HUES6 (cell line): ENCODE results near the gene GANC.

Experiments
- H3K27ac ChIP-seq: 2 replicates; pipeline ENCODE4 v1.7.0; 2013; ENCODE audit warnings: low read depth, mild to moderate bottlenecking, low read length, inconsistent platforms
- H3K27me3 ChIP-seq: 2 replicates; pipeline ENCODE4 v1.6.1; 2013; ENCODE audit warnings: low read length; ENCODE audit not compliant: control insufficient read depth, insufficient read depth
- H3K36me3 ChIP-seq: 2 replicates; pipeline ENCODE4 v1.6.1; 2013; ENCODE audit warnings: low read length; ENCODE audit not compliant: control insufficient read depth, insufficient read depth
- H3K4me1 ChIP-seq: 2 replicates; pipeline ENCODE4 v1.6.1; 2013; ENCODE audit warnings: low read length; ENCODE audit not compliant: control insufficient read depth, insufficient read depth
- H3K4me3 ChIP-seq: 2 replicates; pipeline ENCODE4 v1.5.1; 2013; ENCODE audit warnings: low read depth, low read length
- H3K9ac ChIP-seq: one replicate; pipeline ENCODE4 v1.6.1; 2013; ENCODE audit warnings: mild to moderate bottlenecking, low read length
- H3K9me3 ChIP-seq: 2 replicates; pipeline ENCODE4 v1.6.1; 2013; ENCODE audit warnings: low read depth, low read length; ENCODE audit not compliant: control insufficient read depth, insufficient read depth

Gene GANC

GRCh38 chr15:42375252-42375651, 102.3 kb downstream of the GANC start:
- Histone ChIP-seq H3K9ac (no peak overlapping the region), H3K27ac (no peak overlapping the region), H3K4me1 (no peaks in the 10 kb centered on the region; the same call in 1 of the 2 replicates), H3K4me3 (no peak overlapping the region), H3K9me3 (peaks cover 6% of the 10 kb centered on the region), H3K27me3 (peaks cover 80% of the 10 kb centered on the region), H3K36me3 (no peaks in the 10 kb centered on the region)

- Histone ChIP-seq H3K4me1 (no peaks in the 10 kb centered on the region; the same call in 1 of the 2 replicates), H3K9ac (no peak overlapping the region), H3K36me3 (no peaks in the 10 kb centered on the region), H3K9me3 (peaks cover 6% of the 10 kb centered on the region), H3K27me3 (peaks cover 78% of the 10 kb centered on the region), H3K27ac (no peak overlapping the region), H3K4me3 (no peak overlapping the region)
Observed at GRCh38 chr15:42375941-42376340, 102.9 kb downstream of the GANC start.

DNA sequence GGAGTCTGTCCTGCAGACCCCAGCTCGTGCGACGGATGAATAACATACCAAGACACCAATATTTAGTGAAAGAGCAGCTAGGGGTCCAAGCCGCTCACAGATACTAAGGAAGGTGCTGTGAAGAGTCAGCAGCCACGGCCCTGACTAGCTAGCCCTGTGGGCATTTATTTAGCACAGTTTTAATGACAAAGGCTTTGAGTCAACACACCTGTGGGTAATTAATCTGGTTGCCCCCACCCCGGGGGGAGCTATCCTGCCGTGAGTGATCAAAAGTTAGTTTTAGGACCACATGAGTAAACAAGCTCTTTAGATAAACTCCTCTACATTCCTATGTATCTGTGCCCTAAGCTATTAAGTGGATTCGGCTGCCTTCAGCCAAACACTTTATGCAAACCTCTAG, 105.0 kb downstream of the GANC start:
- no peak overlapping the region for H3K9ac ChIP-seq
- H3K4me3 ChIP-seq, result no peak overlapping the region
- no peaks in the 10 kb centered on the region; the same call in 1 of the 2 replicates for H3K4me1 ChIP-seq
- H3K27me3 ChIP-seq, result peaks cover 94% of the 10 kb centered on the region
- H3K27ac ChIP-seq, result no peak overlapping the region
- no peaks in the 10 kb centered on the region for H3K36me3 ChIP-seq
- H3K9me3 ChIP-seq, result peaks cover 2% of the 10 kb centered on the region; the same call in 1 of the 2 replicates

DNA sequence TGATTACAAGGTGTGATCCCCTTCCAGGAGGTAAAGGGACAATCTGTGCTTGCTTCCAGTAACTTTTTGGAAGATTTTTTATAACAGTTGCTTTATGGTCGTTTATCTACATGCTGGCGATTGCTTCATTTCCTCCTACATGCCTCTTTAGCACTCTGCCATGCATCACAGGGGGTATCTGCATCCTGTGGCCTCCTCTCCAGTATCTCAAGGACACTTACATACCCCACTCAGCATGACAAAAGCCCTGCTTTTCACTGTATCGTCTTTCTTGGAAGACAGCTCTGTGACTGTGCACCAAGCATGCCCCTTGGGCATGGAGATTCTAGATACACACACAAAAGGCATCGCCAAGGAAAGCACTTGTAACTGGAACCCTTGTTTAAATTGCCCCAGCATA, 111.6 kb downstream of the GANC start:
- Histone ChIP-seq H3K36me3 (no peaks in the 10 kb centered on the region), H3K27me3 (peaks cover 46% of the 10 kb centered on the region), H3K9ac (no peak overlapping the region), H3K4me3 (peak overlapping the region; percentile 12; the same call in 1 of the 2 replicates), H3K9me3 (no peaks in the 10 kb centered on the region), H3K27ac (no peak overlapping the region), H3K4me1 (peaks cover 23% of the 10 kb centered on the region)

GRCh38 chr15:42385206-42385979, 112.4 kb downstream of the GANC start:
- H3K27ac ChIP-seq, result no peak overlapping the region
- peak overlapping the region; percentile 6; the same call in 1 of the 2 replicates for H3K4me3 ChIP-seq
- H3K9me3 ChIP-seq, result no peaks in the 10 kb centered on the region
- H3K27me3 ChIP-seq, result peaks cover 38% of the 10 kb centered on the region; the same call in 1 of the 2 replicates
- H3K9ac ChIP-seq, result peak overlapping the region; percentile 5
- H3K4me1 ChIP-seq, result peaks cover 23% of the 10 kb centered on the region
- H3K36me3 ChIP-seq, result no peaks in the 10 kb centered on the region

DNA sequence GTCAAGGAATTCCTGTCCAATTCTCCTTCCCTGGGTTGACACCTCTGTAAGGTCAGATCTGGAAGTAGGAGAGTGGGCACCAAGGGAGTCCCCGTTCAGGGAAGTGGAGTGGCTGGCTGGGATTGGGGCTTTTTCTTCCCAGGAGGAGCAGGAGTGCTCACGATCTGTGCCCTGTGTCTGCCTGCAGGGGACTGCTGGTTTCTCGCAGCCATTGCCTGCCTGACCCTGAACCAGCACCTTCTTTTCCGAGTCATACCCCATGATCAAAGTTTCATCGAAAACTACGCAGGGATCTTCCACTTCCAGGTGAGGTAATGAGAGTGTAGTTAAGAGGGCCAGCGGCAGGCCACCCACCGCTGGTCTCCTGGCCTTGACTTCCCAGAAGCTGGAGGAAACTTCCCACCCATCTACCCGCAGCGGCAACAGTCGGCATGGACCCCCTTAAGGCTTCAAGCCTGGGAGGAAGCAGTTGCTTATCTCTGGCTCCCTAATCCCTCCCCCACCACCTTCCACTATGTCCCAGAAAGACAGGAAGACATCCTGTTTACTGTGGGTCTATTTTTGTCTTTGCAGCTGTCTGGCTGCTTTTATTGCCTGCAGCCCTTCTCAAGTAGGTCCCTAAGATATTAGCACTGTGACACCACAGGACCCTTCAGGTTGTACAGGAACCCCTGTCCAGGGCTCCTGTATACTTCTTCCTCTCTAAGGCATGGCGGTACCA, 113.1 kb downstream of the GANC start:
- Histone ChIP-seq H3K27me3 (peaks cover 33% of the 10 kb centered on the region; the same call in 1 of the 2 replicates), H3K36me3 (no peaks in the 10 kb centered on the region), H3K9ac (peak overlapping the region; percentile 5), H3K27ac (no peak overlapping the region), H3K4me1 (peaks cover 23% of the 10 kb centered on the region), H3K9me3 (no peaks in the 10 kb centered on the region), H3K4me3 (no peak overlapping the region)

DNA sequence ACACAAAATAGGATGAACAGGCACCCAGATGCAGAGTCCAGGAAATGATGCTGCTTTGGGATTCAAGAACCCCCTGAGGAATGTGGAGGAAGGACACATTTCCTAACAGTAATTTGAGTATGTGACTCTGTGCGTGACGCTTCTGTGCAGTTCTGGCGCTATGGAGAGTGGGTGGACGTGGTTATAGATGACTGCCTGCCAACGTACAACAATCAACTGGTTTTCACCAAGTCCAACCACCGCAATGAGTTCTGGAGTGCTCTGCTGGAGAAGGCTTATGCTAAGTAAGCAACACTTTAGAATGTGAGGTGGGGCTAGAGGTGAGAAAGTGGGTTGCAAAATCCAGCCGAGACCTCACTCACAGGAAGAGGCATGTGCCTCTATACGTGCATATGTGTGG, 114.6 kb downstream of the GANC start:
- H3K27me3 ChIP-seq, result peaks cover 19% of the 10 kb centered on the region; the same call in 1 of the 2 replicates
- no peak overlapping the region for H3K9ac ChIP-seq
- H3K27ac ChIP-seq, result no peak overlapping the region
- H3K4me1 ChIP-seq, result peaks cover 23% of the 10 kb centered on the region
- H3K36me3 ChIP-seq, result no peaks in the 10 kb centered on the region
- no peak overlapping the region for H3K4me3 ChIP-seq
- no peaks in the 10 kb centered on the region for H3K9me3 ChIP-seq

- Histone ChIP-seq H3K9ac (no peak overlapping the region), H3K27ac (no peak overlapping the region), H3K27me3 (no peaks in the 10 kb centered on the region; the same call in 1 of the 2 replicates), H3K4me3 (no peak overlapping the region), H3K4me1 (no peaks in the 10 kb centered on the region), H3K9me3 (no peaks in the 10 kb centered on the region), H3K36me3 (no peaks in the 10 kb centered on the region)
Observed at GRCh38 chr15:42392309-42393024, 119.5 kb downstream of the GANC start.

GRCh38 chr15:42394106-42394505, 121.1 kb downstream of the GANC start:
- Histone ChIP-seq H3K27ac (no peak overlapping the region), H3K9ac (no peak overlapping the region), H3K27me3 (no peaks in the 10 kb centered on the region; the same call in 1 of the 2 replicates)

DNA sequence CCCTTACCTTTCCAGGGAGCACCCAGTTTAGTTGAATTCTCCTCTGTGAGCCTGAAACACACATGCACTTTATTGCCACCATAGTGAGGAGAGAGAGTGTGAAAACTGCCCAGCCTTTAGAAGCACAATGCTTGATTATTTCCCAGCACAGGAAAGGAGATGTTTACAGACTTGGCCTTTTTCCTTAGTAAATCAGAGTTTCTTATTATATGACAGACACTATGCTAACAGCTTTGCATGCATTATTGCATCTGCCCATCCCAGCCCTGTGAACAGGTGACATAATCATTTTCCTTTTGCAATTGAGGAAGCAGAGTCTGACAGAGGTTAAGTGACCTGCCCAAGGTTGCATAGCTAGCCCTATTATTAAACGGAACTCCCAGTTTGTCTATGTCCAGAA, 122.8 kb downstream of the GANC start:
- no peak overlapping the region for H3K4me3 ChIP-seq
- no peak overlapping the region for H3K27ac ChIP-seq
- no peaks in the 10 kb centered on the region for H3K9me3 ChIP-seq

More at GRCh38 chr15:42394106-42394505, 121.1 kb downstream of the GANC start:
- no peaks in the 10 kb centered on the region for H3K4me1 ChIP-seq
- H3K4me3 ChIP-seq, result no peak overlapping the region
- H3K9me3 ChIP-seq, result no peaks in the 10 kb centered on the region
- H3K36me3 ChIP-seq, result no peaks in the 10 kb centered on the region

More for the DNA sequence above, 122.8 kb downstream of the GANC start:
- no peaks in the 10 kb centered on the region for H3K36me3 ChIP-seq
- no peaks in the 10 kb centered on the region for H3K4me1 ChIP-seq
- no peaks in the 10 kb centered on the region for H3K27me3 ChIP-seq
- no peak overlapping the region for H3K9ac ChIP-seq
